ENCODE data around the gene PCID2.
"Not testable (repeated sequence)": the region's sequence is repeated elsewhere in the genome, so short reads cannot be mapped to it uniquely, and the experiment has no call there.

Gene PCID2

DNA sequence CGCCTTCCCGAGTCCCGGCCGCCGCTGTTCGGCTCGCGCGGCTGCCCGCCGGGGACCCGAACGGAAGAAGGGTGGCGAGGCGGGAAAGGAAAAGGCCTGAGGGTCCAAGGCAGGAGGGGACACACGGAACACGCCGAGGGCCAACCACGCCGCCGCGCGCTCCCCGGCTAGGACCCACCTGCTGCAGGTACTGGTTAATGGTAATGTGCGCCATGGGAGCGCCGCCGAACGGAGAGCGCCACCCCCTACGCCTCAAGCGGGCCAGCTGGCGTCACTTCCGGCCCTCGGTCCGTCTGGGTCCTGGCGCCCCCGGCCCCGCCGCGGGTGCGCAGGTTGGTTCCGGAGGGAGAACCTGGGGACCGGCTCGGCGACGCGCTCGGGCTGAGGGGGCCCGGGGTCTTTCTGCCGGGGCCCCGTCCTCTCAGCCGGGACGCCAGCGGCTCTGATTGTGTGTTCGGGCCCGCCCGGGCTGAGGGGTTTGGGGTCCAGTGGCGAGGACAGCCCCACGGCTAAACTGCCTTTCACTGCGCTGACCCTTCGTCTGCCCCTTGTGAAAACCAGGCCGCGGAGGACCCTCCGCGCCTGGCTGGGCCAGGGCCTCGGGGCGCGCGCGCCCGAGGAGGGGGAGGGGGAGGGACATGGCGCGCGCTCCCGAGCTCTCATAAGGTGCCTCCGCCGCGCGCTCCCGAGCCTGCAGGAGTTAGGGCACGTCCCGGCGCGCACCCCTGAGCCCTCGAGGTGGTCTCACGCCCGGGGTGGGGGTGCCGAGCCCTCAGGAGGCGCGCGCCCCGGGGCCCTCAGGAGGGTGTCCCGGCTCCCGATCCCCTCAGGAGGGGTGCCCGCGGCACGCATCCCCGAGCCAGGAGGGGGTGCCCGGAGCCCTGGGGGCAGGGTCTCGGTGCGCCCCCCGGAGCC is at the start of gene PCID2:
Gene PCID2, minus strand, starts transcription at position 249 of the 915 bp plus-strand sequence. Its CDS starts 35 bp downstream, at position 214.
- no peak for TF ChIP-seq CTCF (IDR thresholded peaks at IDR 0.05)
- peak within 1 kb of the TSS; percentile 100 for H3K4me3 ChIP-seq
- peak; percentile 93 for DNase-seq (ENCODE audit: low spot score)
- H3K27ac ChIP-seq: peak within 1 kb of the TSS; percentile 100

DNA sequence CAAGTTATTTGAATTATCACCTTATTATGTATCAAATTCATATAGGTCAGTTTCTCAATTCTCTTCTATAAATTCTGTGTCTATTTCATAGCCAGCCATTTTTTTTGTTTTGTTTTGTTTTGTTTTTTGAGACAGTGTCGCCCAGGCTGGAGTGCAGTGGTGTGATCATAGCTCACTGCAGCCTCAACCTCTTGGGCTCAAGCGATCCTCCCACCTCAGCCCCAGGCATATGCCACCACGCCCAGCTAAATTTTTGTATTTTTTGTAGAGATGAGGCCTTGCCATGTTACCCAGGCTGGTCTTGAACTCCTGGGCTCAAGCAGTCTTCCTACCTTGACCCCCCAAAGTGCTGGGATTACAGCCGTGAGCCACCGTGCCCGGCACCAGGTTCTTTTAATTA is 49.4 kb upstream of the PCID2 start:
- DNase-seq (ENCODE audit: low spot score); H3K4me3 ChIP-seq; H3K27ac ChIP-seq: not testable (repeated sequence)

- no peak for DNase-seq (ENCODE audit: low spot score)
- Histone ChIP-seq H3K4me3 (no peak overlapping the region), H3K27ac (no peak overlapping the region)
- no peak for TF ChIP-seq CTCF (IDR thresholded peaks at IDR 0.05)
Measured at GRCh38 chr13:113252516-113253095, 44.1 kb upstream of the PCID2 start.

DNA sequence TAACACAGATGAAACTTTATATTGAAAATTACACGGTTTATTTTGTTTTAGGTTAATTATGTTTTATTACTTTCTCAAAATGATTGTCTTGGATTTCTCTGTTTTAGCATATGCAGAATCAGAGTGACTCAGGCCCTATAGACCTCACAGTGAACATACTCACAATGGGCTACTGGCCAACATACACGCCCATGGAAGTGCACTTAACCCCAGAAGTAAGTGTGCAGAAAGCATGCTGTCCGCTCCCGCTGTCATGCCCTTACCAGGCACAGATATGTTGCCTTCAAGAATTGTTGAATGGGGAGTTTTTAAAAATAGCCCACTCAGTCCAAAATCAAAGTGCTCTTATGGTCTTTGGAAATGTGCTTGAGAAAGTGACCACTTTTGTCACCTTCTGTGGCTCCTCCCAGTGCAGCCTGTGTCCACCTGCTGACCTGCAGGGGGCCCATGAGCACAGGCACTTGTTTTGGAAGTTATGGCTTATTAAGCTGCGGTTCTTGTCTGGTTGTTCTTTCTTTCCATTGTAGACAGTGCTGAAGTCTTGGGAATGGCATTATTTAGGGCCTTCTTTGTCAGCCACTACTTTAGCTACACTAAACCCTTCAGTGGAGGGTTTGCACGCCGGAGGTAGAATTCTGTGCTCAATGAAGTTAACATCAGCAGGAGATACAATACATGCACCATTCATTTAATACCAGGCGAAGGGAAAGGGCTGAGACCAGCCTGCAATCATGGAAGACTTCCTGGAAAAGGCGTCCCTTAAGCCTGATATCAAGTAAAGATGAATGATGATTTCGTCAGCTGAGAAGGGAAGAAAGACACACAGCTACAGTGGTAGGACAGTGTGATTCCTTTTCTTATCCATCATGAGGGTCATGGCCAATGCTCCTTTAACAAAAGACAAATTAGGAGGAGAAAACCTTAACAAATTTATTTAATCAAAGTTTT is 37.7 kb upstream of the PCID2 start:
- DNase-seq (ENCODE audit: low spot score): no peak
- Histone ChIP-seq H3K27ac (no peak overlapping the region), H3K4me3 (no peak overlapping the region)
- TF ChIP-seq CTCF (IDR thresholded peaks at IDR 0.05): no peak

- no peak for TF ChIP-seq CTCF (IDR thresholded peaks at IDR 0.05)
- no peak for DNase-seq (ENCODE audit: low spot score)
- Histone ChIP-seq H3K27ac (no peak overlapping the region), H3K4me3 (no peak overlapping the region)
Measured at GRCh38 chr13:113243847-113244246, 35.4 kb upstream of the PCID2 start.

- not testable (repeated sequence) for H3K4me3 ChIP-seq; DNase-seq (ENCODE audit: low spot score); H3K27ac ChIP-seq
Measured at GRCh38 chr13:113241623-113242022, 33.2 kb upstream of the PCID2 start.

GRCh38 chr13:113239986-113240385 is 31.5 kb upstream of the PCID2 start:
- DNase-seq (ENCODE audit: low spot score): no peak
- H3K27ac ChIP-seq: no peak overlapping the region
- TF ChIP-seq CTCF (IDR thresholded peaks at IDR 0.05): no peak
- no peak overlapping the region for H3K4me3 ChIP-seq

Data from coronary artery (tissue), 2 donors.